Measurements from ENCODE around the gene ERMAP. TPM values are rescaled to one million over a fixed set of nuclear protein-coding genes. Genes with fewer than 3 reads are reported as not detected.
"Not testable (repeated sequence)": the region's sequence is repeated elsewhere in the genome, so short reads cannot be mapped to it uniquely, and the experiment has no call there.

The ERMAP gene
- total RNA-seq, 2 experiments from 2014 or later: 7.7 to 7.8 TPM

- Mint-ChIP-seq H3K4me3 (peak overlapping the region; percentile 99), H3K9me3 (peaks cover 6% of the 10 kb centered on the region), H3K27me3 (no peaks in the 10 kb centered on the region), H3K4me1 (peaks cover 33% of the 10 kb centered on the region), H3K27ac (peak overlapping the region; percentile 90), H3K36me3 (ENCODE audit: low read depth) (peaks cover 38% of the 10 kb centered on the region)
- DNase-seq: peak; percentile 8
- POLR2A ChIA-PET: interaction anchor here (0.7 to 1.4 kb wide), 4 partner anchors 11 to 208 kb away, joined by 3 to 6 read pairs (median 4); partner anchors contain the start of genes C1orf50 and P3H1
- CTCF ChIA-PET: interaction anchor here (1.7 to 3.2 kb wide), 5 partner anchors 9 to 226 kb away, joined by 4 to 17 read pairs (median 8); no protein-coding TSS in a partner anchor
These were observed 30.2 kb downstream of the ERMAP start for GRCh38 chr1:42847111-42847595.

- peak overlapping the region; percentile 99 for H3K4me3 Mint-ChIP-seq
- H3K9me3 Mint-ChIP-seq: peaks cover 6% of the 10 kb centered on the region
- H3K27ac Mint-ChIP-seq: peak overlapping the region; percentile 90
- DNase-seq: no peak
- H3K36me3 Mint-ChIP-seq (ENCODE audit: low read depth): peaks cover 44% of the 10 kb centered on the region
- no peaks in the 10 kb centered on the region for H3K27me3 Mint-ChIP-seq
- ChIA-PET CTCF (interaction anchor here (0.6 to 3.2 kb wide), 5 partner anchors 12 to 505 kb away, joined by 3 to 17 read pairs (median 4); no protein-coding TSS in a partner anchor), POLR2A (interaction anchor here (0.6 kb wide), 1 partner anchor 34 kb away, joined by 5 read pairs; no protein-coding TSS in a partner anchor)
- peaks cover 33% of the 10 kb centered on the region for H3K4me1 Mint-ChIP-seq
These were observed 31.0 kb downstream of the ERMAP start for GRCh38 chr1:42847721-42848460.

- Mint-ChIP-seq H3K36me3 (ENCODE audit: low read depth) (peaks cover 44% of the 10 kb centered on the region), H3K27me3 (no peaks in the 10 kb centered on the region), H3K9me3 (peaks cover 6% of the 10 kb centered on the region), H3K4me3 (peak overlapping the region; percentile 13), H3K27ac (no peak overlapping the region), H3K4me1 (peaks cover 33% of the 10 kb centered on the region)
- ChIA-PET POLR2A (no interaction called here), CTCF (interaction anchor here (0.8 to 3.2 kb wide), 2 partner anchors 13 to 64 kb away, joined by 3 to 17 read pairs; no protein-coding TSS in a partner anchor)
- no peak for DNase-seq
These were observed 32.1 kb downstream of the ERMAP start for GRCh38 chr1:42848823-42849537.

- Mint-ChIP-seq H3K27ac (no peak overlapping the region), H3K27me3 (no peaks in the 10 kb centered on the region), H3K9me3 (peaks cover 6% of the 10 kb centered on the region), H3K4me1 (peaks cover 33% of the 10 kb centered on the region), H3K36me3 (ENCODE audit: low read depth) (peaks cover 45% of the 10 kb centered on the region), H3K4me3 (no peak overlapping the region)
- ChIA-PET POLR2A (no interaction called here), CTCF (interaction anchor here (0.6 to 1.0 kb wide), 4 partner anchors 11 to 80 kb away, joined by 3 read pairs; no protein-coding TSS in a partner anchor)
- DNase-seq: no peak
These were observed 33.0 kb downstream of the ERMAP start for GRCh38 chr1:42849944-42850343.

- DNase-seq: no peak
- no peak overlapping the region for H3K27ac Mint-ChIP-seq
- H3K4me3 Mint-ChIP-seq: no peak overlapping the region
- peaks cover 51% of the 10 kb centered on the region for H3K36me3 Mint-ChIP-seq (ENCODE audit: low read depth)
- H3K27me3 Mint-ChIP-seq: no peaks in the 10 kb centered on the region
- POLR2A ChIA-PET: interaction anchor here (0.5 kb wide), 1 partner anchor 10 kb away, joined by 3 read pairs; no protein-coding TSS in a partner anchor
- H3K4me1 Mint-ChIP-seq: peaks cover 26% of the 10 kb centered on the region
- peaks cover 12% of the 10 kb centered on the region for H3K9me3 Mint-ChIP-seq
- CTCF ChIA-PET: interaction anchor here (1.0 kb wide), 1 partner anchor 61 kb away, joined by 3 read pairs; no protein-coding TSS in a partner anchor
These were observed 34.5 kb downstream of the ERMAP start for GRCh38 chr1:42851420-42851819.

- POLR2A ChIA-PET: interaction anchor here (0.5 kb wide), 1 partner anchor 9 kb away, joined by 3 read pairs; no protein-coding TSS in a partner anchor
- Mint-ChIP-seq H3K9me3 (peaks cover 16% of the 10 kb centered on the region), H3K4me1 (peaks cover 24% of the 10 kb centered on the region), H3K36me3 (ENCODE audit: low read depth) (peaks cover 50% of the 10 kb centered on the region), H3K27ac (no peak overlapping the region), H3K27me3 (no peaks in the 10 kb centered on the region), H3K4me3 (no peak overlapping the region)
- no peak for DNase-seq
- CTCF ChIA-PET: no interaction called here
These were observed 35.2 kb downstream of the ERMAP start for GRCh38 chr1:42851960-42852607.

GRCh38 chr1:42852608-42852980, 35.7 kb downstream of the ERMAP start:
- no peak overlapping the region for H3K4me3 Mint-ChIP-seq
- no peak for DNase-seq
- H3K9me3 Mint-ChIP-seq: peaks cover 20% of the 10 kb centered on the region
- peaks cover 19% of the 10 kb centered on the region for H3K4me1 Mint-ChIP-seq
- no peaks in the 10 kb centered on the region for H3K27me3 Mint-ChIP-seq
- H3K36me3 Mint-ChIP-seq (ENCODE audit: low read depth): peaks cover 49% of the 10 kb centered on the region
- ChIA-PET CTCF (no interaction called here), POLR2A (no interaction called here)
- H3K27ac Mint-ChIP-seq: no peak overlapping the region

GRCh38 chr1:42853116-42853884, 36.4 kb downstream of the ERMAP start:
- DNase-seq: no peak
- Mint-ChIP-seq H3K4me3 (no peak overlapping the region), H3K36me3 (ENCODE audit: low read depth) (peaks cover 52% of the 10 kb centered on the region), H3K27me3 (no peaks in the 10 kb centered on the region), H3K27ac (no peak overlapping the region), H3K9me3 (peaks cover 27% of the 10 kb centered on the region), H3K4me1 (peaks cover 12% of the 10 kb centered on the region)
- POLR2A ChIA-PET: no interaction called here
- CTCF ChIA-PET: interaction anchor here (0.8 kb wide), 1 partner anchor 10 kb away, joined by 4 read pairs; no protein-coding TSS in a partner anchor

GRCh38 chr1:42856554-42856953, 39.6 kb downstream of the ERMAP start:
- H3K9me3 Mint-ChIP-seq: peaks cover 45% of the 10 kb centered on the region
- H3K27ac Mint-ChIP-seq, H3K4me3 Mint-ChIP-seq, CTCF ChIA-PET, POLR2A ChIA-PET, DNase-seq, H3K4me1 Mint-ChIP-seq: not testable (repeated sequence)
- peaks cover 19% of the 10 kb centered on the region for H3K27me3 Mint-ChIP-seq
- H3K36me3 Mint-ChIP-seq (ENCODE audit: low read depth): peaks cover 35% of the 10 kb centered on the region

- H3K4me3 Mint-ChIP-seq, POLR2A ChIA-PET, DNase-seq, H3K4me1 Mint-ChIP-seq, H3K27ac Mint-ChIP-seq: not testable (repeated sequence)
- CTCF ChIA-PET: interaction anchor here (2.4 kb wide), 1 partner anchor 14 kb away, joined by 5 read pairs; the partner anchor contains the start of gene ZNF691
- H3K9me3 Mint-ChIP-seq: peaks cover 45% of the 10 kb centered on the region
- H3K36me3 Mint-ChIP-seq (ENCODE audit: low read depth): peaks cover 24% of the 10 kb centered on the region
- peaks cover 28% of the 10 kb centered on the region for H3K27me3 Mint-ChIP-seq
These were observed 42.4 kb downstream of the ERMAP start for GRCh38 chr1:42859366-42859765.

GRCh38 chr1:42860339-42861013, 43.6 kb downstream of the ERMAP start:
- ChIA-PET CTCF (interaction anchor here (2.4 kb wide), 1 partner anchor 15 kb away, joined by 5 read pairs; the partner anchor contains the start of gene ZNF691), POLR2A (no interaction called here)
- no peak overlapping the region for H3K27ac Mint-ChIP-seq
- no peaks in the 10 kb centered on the region for H3K4me1 Mint-ChIP-seq
- H3K27me3 Mint-ChIP-seq: peaks cover 30% of the 10 kb centered on the region
- peaks cover 45% of the 10 kb centered on the region for H3K9me3 Mint-ChIP-seq
- H3K36me3 Mint-ChIP-seq (ENCODE audit: low read depth): peaks cover 21% of the 10 kb centered on the region
- DNase-seq: no peak
- no peak overlapping the region for H3K4me3 Mint-ChIP-seq
